HG02678 (cell line): ENCODE measurements around the gene NTF4.
"Not testable (repeated sequence)": the region's sequence is repeated elsewhere in the genome, so short reads cannot be mapped to it uniquely, and the experiment has no call there.

ENCODE experiments used
- ATAC-seq: cut with Tn5 transposase; IDR thresholded peaks from one replicate; pipeline ENCODE4 v1.9.1; 2021; ENCODE audit warnings: mild to moderate bottlenecking, moderate library complexity; ENCODE audit not compliant: unreplicated experiment

The NTF4 gene

DNA sequence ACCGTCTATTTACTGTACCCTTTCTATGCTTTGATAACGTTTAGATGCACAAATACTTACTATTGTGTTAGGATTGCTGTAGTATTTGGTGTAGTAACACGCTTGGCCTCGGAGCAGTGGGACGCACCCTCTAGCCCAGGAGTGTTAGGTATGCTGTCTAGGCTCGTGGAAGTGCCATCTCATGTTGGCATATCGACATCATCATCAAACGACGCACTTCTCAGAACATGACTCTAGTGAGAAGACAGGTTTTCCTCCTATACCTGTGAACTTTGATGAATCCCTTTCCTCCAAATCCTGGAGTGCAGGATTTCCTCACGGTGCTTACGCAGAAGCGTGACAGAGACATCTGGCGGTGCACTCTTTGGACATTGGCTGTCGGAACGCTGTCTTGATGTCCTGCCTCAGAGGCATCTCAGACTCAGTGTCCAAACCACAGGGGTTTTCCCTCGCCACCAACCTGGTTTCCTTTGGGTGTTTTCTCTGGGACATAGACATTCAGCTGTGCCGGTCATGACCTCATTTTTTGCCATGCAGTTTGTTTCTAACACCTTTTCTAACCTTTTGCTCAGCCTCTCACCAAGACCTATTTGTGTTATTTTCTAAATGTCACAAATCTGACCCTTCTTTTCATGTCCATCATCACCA is 26.9 kb upstream of the NTF4 start:
- no peak for ATAC-seq

DNA sequence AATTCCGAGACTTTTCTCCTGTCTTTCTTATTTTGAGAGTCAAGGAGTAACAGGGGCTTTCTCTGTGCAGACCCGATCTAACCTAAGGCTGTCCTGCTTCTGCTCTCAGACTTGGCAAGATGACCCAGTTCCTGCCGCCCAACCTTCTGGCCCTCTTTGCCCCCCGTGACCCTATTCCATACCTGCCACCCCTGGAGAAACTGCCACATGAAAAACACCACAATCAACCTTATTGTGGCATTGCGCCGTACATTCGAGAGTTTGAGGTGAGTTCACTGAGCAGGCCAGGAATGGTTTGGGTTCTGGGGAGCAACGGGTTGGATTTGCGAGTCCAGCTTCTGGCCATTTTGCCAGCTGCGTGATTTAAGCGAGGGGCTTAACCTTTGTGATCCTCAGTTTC is 21.7 kb upstream of the NTF4 start:
- ATAC-seq, result no peak

DNA sequence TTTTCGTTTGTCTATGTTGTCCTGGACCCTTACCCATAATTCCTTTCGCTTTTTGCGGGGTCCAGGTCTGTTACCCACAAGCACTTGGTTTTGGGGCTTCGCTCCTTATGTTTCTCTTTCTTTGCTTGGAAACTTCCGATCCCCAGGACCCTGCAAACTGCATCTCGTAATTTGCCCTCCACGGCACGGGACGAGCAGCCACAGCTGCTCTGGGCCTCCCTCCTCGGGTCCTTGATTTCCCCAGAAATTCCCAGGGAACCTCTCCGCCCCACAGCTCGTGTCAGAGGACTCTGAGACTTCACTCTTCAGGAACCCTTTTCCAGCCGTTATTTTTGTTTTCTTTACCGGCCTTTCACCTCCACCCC is 21.2 kb upstream of the NTF4 start:
- no peak for ATAC-seq

DNA sequence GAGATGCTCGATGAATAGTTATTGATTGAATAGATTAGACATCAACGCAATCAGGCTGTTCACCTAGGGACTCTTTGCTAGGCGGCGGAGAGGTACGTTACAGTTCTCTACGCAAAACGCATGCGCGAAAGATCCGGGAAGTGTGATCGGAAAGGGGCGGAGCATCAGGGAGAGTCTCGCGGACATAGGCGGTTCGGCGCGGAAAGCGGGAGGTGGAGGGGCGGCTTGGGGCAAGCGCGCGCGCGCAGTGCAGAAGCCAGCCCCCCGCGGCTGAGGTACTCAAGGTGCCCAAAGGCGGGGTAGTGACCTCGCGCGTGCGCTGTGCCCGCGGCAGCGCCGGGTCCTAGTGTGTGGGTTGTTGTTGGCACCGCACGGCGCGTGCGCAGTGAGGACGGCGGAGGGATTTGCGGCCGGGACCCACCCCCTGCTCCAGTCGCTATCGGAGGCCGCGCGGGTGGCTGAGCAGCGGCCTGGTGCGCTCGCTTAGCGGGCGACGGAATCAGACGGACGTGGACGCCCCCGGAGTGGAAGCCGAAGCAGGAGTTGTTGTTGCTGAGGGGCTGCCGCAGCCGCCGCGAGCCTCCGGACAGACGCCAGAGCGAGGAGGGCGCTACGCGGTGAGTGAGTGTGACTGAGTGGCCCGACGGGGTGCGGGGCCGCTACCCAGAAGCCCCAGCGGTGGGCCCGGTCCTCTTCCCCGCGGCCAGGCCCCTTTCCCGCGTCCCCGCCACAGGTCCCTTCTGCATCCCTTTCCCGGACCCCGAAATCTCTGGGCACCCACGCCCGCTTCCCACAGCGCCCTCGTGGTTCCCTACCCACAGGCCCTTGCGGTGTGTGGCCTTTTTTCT is 20.6 kb upstream of the NTF4 start, which contains the start of gene SNRNP70:
TSS of gene SNRNP70 (plus strand) at position 432 of the 848 bp plus-strand sequence. CDS start 964 bp downstream, outside the sequence.
- peak; percentile 92 for ATAC-seq

- no peak for ATAC-seq
These were observed 19.8 kb upstream of the NTF4 start for GRCh38 chr19:49084206-49085019.

DNA sequence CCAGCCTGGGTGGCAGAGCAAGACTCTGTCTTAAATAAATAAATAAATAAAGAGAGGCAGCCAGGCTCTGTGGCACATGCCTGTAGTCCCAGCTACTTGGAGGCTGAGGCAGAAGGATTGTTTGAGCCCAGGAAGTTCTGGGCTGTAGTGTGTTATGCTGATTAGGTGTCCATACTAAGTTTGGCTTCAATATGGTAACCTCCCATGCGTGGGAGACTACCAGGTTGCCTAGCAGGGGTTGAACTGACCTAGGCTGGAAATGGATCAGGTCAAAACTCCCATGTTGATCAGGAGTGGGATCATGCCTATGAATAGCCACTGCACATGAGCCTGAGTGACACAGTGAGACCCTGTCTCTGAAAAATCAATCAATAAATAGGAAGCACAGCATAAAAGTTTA is 16.7 kb upstream of the NTF4 start:
- ATAC-seq, result no peak

GRCh38 chr19:49080392-49080791 is 15.8 kb upstream of the NTF4 start:
- no peak for ATAC-seq

GRCh38 chr19:49074869-49075268 is 10.3 kb upstream of the NTF4 start:
- not testable (repeated sequence) for ATAC-seq

GRCh38 chr19:49073514-49074378 is 9.1 kb upstream of the NTF4 start:
- no peak for ATAC-seq

DNA sequence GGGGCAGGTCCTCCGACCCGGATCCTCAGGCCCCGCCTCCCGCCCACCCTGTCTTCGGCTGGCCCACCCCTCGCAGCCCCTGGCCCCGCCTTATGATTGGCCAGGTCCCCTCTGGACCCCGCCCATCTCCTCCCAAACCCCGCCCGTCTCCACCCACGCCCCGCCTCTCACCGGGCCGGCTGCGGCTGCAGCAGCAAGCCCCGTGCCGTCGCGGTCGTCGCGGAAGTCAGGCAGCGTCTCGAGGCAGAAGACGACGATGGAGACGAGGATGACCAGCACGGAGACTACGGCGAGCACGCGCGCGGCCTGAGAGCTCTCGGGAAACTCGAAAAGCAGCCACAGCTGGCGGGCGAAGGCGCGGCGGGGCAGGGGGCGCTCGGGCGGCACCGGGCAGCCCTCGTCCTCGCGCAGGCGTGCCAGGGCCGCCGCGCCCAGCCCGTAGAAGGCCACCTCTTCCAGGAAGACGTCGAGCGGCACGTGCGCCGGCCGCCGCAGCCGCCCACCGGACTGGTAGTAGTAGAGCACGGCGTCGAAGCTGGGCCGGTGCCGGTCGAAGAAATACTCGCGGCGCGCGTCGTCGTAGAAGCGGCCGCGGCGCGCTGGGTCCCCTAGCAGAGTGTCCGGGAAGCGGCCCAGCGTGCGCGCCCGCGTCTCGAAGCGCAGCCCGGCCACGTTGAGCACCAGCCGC is 7.4 kb upstream of the NTF4 start:
- no peak for ATAC-seq

GRCh38 chr19:49070416-49070815 is 5.8 kb upstream of the NTF4 start:
- no peak for ATAC-seq

GRCh38 chr19:49069026-49069425 is 4.4 kb upstream of the NTF4 start:
- ATAC-seq, result no peak

DNA sequence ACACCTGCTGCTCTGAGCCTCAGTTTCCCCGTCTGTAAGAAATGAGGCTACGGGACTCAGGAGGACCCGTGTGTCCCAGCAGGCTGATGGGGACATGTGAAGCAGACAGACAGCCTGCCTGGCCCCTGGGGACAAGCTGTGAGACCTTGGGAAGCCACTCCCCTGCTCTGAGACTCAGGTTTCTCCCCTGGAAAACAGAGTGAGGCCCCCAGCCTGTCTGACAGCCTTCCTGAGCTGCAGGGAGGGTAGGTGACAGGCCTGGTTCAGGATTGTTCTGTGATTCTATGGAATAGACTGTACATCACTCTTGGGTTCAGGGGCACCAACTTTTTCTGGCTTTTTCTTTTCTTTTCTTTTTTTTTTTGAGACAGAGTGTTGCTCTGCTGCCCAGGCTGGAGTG is 2.9 kb upstream of the NTF4 start:
- ATAC-seq, result no peak

GRCh38 chr19:49065905-49066512 is 1.4 kb upstream of the NTF4 start:
- no peak for ATAC-seq

DNA sequence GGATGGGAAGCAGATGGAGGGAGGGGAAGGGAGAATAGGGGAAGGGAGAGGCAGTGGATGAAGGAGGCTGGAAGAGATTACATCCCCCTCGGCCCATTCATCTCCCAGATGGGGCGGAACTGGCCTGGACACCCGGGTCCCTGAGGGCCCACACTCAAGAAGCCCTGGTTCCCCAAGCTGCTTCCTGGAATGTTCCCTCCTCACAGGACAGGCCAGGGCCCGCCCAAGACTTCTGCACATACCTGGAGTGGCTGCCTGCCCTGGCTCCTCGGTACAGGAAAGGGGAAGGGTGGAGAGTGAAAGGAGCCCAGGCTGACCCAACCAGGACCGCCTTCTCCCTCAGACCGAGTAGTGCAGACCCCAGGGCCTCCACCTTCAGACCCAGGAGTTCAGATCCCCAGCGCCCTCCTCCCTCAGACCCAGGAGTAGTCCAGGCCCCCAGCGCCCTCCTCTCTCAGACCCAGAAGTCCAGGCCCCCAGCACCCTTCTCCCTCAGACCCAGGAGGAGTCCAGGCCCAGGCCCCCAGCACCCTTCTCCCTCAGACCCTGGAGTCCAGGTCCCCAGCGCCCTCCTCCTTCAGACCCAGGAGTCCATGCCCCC is 489 bp downstream of the NTF4 start:
- no peak for ATAC-seq

DNA sequence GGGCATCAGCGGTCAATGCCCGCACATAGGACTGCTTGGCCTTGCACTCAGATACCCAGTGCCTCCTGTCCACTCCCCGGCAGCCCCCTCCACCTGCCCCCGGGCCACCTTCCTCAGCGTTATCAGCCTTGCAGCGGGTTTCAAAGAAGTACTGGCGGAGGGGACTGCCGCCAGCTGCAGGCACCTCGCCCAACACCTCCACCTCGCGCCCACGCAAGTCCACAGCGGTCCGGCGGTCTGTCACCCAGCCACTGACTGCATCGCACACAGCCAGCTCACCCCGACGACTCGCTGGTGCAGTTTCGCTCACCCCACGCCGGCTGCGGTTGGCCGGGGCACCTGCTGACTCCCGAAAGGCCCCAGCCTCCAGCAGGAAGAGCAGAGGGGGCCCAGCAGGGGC is 3.2 kb downstream of the NTF4 start:
- ATAC-seq, result no peak

DNA sequence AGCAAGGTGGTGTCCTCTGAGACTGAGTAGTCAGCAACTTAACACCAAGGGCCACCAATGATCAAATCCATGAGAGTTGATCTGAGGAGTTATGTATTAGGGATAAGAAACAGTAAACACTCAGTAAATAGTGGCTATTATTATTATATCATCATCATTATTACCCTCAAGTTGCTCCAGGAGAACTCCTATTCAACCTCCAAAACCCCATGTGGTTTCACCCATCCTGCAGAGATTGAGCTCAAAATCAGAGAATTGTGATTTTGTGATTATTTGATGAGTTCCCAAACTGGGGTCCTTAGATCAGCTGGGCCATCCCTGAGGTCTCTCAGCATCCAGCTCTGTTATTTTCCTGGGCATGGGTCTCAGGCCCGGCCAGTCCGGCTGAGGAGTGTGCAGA is 3.6 kb downstream of the NTF4 start:
- no peak for ATAC-seq

DNA sequence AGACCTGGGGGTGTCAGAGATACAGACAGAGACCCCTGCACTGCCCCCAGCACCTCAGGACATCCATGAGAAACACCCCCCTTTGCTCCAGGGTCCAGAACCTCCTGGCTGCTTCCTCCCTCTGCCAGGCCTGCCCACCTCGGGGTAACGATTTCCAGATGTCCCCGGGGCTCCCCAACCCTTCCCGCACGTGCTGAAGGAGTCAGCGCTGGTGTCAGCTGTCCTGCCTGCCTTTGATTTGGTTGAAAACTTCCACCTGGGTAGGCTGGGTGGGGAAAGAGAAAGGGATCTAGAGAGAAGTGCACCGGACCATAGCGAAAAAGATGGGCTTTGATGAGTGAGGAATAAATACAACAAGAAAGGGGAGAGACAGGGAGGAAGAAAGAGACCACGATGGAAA is 5.6 kb downstream of the NTF4 start:
- no peak for ATAC-seq

- no peak for ATAC-seq
These were observed 6.1 kb downstream of the NTF4 start for GRCh38 chr19:49058562-49058961.
